ENCODE measurements around the gene CORO2B.

Gene CORO2B

DNA sequence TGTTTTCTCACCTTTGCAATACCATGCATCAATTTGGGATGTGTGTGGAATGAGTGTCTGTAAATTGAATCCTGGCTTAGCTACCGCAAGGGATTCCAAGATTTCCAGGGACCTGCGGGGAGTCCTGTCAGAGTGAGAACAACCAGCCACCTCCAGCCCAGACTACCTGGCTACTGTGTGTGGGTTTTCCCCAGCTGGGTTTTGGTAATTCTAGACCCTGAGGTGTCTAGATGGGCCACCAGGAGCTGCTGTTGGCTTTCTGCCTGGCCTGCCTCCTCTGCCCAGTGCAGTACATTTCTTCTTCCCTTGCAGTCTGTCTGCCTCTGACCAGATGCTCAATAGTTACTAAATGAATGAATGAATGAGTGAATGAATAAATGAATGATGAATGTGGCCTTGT lies 32.5 kb upstream of the CORO2B start:
- no peak overlapping the region for H3K4me3 ChIP-seq (ENCODE audit: low read depth in 1 of 2, low read length in 2 of 2)
- no peaks in the 10 kb centered on the region for H3K36me3 ChIP-seq (ENCODE audit: control insufficient read depth in 1 of 2, insufficient read depth in 2 of 2, low read length in 2 of 2)
- no peak overlapping the region for H3K27ac ChIP-seq (ENCODE audit: low read length)
- H3K9me3 ChIP-seq (ENCODE audit: control insufficient read depth in 1 of 2, low read length in 2 of 2), result no peaks in the 10 kb centered on the region
- peaks cover 0 to 4% of the 10 kb centered on the region in 2 donors for H3K4me1 ChIP-seq (ENCODE audit: control insufficient read depth in 1 of 2, insufficient read depth in 2 of 2, low read length in 2 of 2)
- H3K27me3 ChIP-seq (ENCODE audit: low read depth, low read length), result no peaks in the 10 kb centered on the region

GRCh38 chr15:68548364-68548763 lies 30.4 kb upstream of the CORO2B start:
- no peak overlapping the region for H3K4me3 ChIP-seq (ENCODE audit: low read depth in 1 of 2, low read length in 2 of 2)
- H3K9me3 ChIP-seq (ENCODE audit: control insufficient read depth in 1 of 2, low read length in 2 of 2), result no peaks in the 10 kb centered on the region
- no peaks in the 10 kb centered on the region for H3K36me3 ChIP-seq (ENCODE audit: control insufficient read depth in 1 of 2, insufficient read depth in 2 of 2, low read length in 2 of 2)
- no peak overlapping the region for H3K27ac ChIP-seq (ENCODE audit: low read length)
- no peaks in the 10 kb centered on the region for H3K27me3 ChIP-seq (ENCODE audit: low read depth, low read length)
- H3K4me1 ChIP-seq (ENCODE audit: control insufficient read depth in 1 of 2, insufficient read depth in 2 of 2, low read length in 2 of 2), result peaks cover 0 to 4% of the 10 kb centered on the region in 2 donors

GRCh38 chr15:68550004-68550403 lies 28.8 kb upstream of the CORO2B start:
- no peaks in the 10 kb centered on the region for H3K9me3 ChIP-seq (ENCODE audit: control insufficient read depth in 1 of 2, low read length in 2 of 2)
- H3K4me3 ChIP-seq (ENCODE audit: low read depth in 1 of 2, low read length in 2 of 2), result no peak overlapping the region
- H3K27me3 ChIP-seq (ENCODE audit: low read depth, low read length), result no peaks in the 10 kb centered on the region
- no peaks in the 10 kb centered on the region for H3K36me3 ChIP-seq (ENCODE audit: control insufficient read depth in 1 of 2, insufficient read depth in 2 of 2, low read length in 2 of 2)
- H3K27ac ChIP-seq (ENCODE audit: low read length), result no peak overlapping the region
- H3K4me1 ChIP-seq (ENCODE audit: control insufficient read depth in 1 of 2, insufficient read depth in 2 of 2, low read length in 2 of 2), result no peaks in the 10 kb centered on the region

DNA sequence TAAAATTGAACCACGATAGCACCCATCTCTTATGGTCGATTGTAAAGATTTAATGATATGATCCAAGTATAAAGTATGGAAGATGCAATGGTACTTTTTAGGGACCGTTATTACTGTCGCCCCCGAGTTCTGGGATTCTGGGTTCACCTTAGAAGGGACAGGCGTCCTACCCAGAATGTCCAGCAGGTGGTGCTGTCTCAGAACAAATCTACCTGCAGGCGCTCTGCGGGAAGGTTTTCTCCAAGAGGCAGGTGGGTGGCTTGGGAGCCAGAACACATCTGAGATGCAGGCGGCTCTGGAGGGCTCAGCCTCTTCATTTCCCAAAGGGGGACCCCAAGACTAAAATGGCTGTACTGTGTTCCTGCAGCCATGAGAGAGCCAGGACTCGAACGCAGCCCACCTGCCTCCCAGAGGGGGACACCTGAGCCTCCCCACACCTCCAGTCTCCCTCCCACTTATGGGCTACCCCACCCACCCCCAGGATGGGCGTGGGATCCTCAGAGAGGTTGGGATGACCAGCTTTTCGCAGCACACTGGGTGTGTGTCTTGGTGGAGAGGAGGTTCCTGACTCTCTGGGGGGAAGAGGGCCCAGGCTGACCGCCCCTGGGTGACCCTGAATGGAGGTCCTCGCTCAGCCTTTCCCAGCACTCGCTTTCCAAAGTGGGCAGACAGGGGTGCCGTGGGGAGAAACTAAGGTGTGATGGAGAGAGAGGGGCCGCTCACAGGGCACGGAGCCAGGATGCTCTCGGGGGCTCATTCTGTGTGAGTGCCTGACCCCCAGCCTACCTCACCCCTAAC lies 28.1 kb upstream of the CORO2B start:
- Histone ChIP-seq H3K4me3 (ENCODE audit: low read depth in 1 of 2, low read length in 2 of 2) (no peak overlapping the region), H3K27ac (ENCODE audit: low read length) (no peak overlapping the region), H3K36me3 (ENCODE audit: control insufficient read depth in 1 of 2, insufficient read depth in 2 of 2, low read length in 2 of 2) (no peaks in the 10 kb centered on the region), H3K27me3 (ENCODE audit: low read depth, low read length) (no peaks in the 10 kb centered on the region), H3K9me3 (ENCODE audit: control insufficient read depth in 1 of 2, low read length in 2 of 2) (no peaks in the 10 kb centered on the region), H3K4me1 (ENCODE audit: control insufficient read depth in 1 of 2, insufficient read depth in 2 of 2, low read length in 2 of 2) (no peaks in the 10 kb centered on the region)

DNA sequence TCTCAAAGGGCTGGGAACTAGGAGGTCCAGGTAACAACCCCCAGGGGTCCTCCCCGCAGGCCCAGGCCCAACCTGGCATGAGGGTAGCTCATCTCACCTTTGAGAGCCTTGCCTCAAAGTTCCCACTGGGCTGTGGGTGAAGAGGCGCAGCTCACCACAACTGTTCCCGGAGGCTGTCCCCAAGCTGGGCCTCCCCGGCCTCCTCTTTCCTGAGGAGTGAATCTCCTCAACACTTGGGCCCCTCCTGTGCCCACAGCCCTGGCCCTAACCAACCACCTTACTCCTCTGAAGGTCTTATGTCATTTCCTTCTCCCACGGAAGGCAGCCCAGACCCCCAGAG lies 27.5 kb upstream of the CORO2B start:
- Histone ChIP-seq H3K27ac (ENCODE audit: low read length) (no peak overlapping the region), H3K36me3 (ENCODE audit: control insufficient read depth in 1 of 2, insufficient read depth in 2 of 2, low read length in 2 of 2) (no peaks in the 10 kb centered on the region), H3K9me3 (ENCODE audit: control insufficient read depth in 1 of 2, low read length in 2 of 2) (no peaks in the 10 kb centered on the region), H3K27me3 (ENCODE audit: low read depth, low read length) (no peaks in the 10 kb centered on the region), H3K4me1 (ENCODE audit: control insufficient read depth in 1 of 2, insufficient read depth in 2 of 2, low read length in 2 of 2) (no peaks in the 10 kb centered on the region), H3K4me3 (ENCODE audit: low read depth in 1 of 2, low read length in 2 of 2) (no peak overlapping the region)

DNA sequence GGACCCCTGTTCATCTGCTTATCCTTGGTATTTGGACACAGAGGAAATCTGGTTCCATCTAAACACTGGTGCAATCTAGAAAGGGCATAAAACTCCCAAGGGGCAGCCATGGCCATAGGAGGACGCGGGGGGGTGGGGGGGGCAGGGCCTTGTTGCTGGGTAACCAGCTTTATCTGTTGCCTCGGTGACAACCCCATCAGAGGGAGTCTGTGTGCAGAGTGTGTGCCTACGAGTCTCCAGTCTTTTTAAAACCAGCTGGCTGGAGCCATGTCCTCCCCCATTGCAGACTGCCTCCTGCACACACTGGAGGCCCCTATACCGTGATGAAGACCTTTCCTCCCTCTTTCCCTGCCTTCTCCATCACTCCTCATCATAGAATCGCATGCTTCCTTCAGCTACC lies 26.4 kb upstream of the CORO2B start:
- Histone ChIP-seq H3K4me1 (ENCODE audit: control insufficient read depth in 1 of 2, insufficient read depth in 2 of 2, low read length in 2 of 2) (no peaks in the 10 kb centered on the region), H3K4me3 (ENCODE audit: low read depth in 1 of 2, low read length in 2 of 2) (no peak overlapping the region), H3K27me3 (ENCODE audit: low read depth, low read length) (no peaks in the 10 kb centered on the region), H3K27ac (ENCODE audit: low read length) (no peak overlapping the region), H3K36me3 (ENCODE audit: control insufficient read depth in 1 of 2, insufficient read depth in 2 of 2, low read length in 2 of 2) (no peaks in the 10 kb centered on the region), H3K9me3 (ENCODE audit: control insufficient read depth in 1 of 2, low read length in 2 of 2) (no peaks in the 10 kb centered on the region)

DNA sequence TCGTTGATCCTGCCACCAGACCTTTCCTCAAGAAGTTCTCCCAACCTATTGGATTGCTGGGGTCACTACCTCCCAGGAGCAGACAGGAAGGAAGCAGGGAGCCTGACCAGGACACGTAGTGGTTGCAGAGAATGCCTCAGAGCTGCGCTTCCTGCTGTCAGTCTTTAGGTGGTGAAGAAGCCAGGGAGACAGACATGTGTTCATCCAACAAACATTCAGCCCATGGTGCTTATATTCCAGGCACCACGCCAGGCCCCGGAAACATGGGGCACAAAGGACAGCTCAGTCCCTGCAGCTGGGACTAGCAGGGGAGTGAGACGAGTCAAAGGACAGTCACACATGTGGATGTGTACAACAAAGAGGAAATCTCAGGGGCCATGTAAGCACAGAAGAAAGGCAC lies 26.0 kb upstream of the CORO2B start:
- Histone ChIP-seq H3K27ac (ENCODE audit: low read length) (no peak overlapping the region), H3K9me3 (ENCODE audit: control insufficient read depth in 1 of 2, low read length in 2 of 2) (no peaks in the 10 kb centered on the region), H3K4me1 (ENCODE audit: control insufficient read depth in 1 of 2, insufficient read depth in 2 of 2, low read length in 2 of 2) (no peaks in the 10 kb centered on the region), H3K4me3 (ENCODE audit: low read depth in 1 of 2, low read length in 2 of 2) (no peak overlapping the region), H3K36me3 (ENCODE audit: control insufficient read depth in 1 of 2, insufficient read depth in 2 of 2, low read length in 2 of 2) (no peaks in the 10 kb centered on the region), H3K27me3 (ENCODE audit: low read depth, low read length) (no peaks in the 10 kb centered on the region)

GRCh38 chr15:68553314-68553993 lies 25.3 kb upstream of the CORO2B start:
- no peaks in the 10 kb centered on the region for H3K36me3 ChIP-seq (ENCODE audit: control insufficient read depth in 1 of 2, insufficient read depth in 2 of 2, low read length in 2 of 2)
- no peaks in the 10 kb centered on the region for H3K4me1 ChIP-seq (ENCODE audit: control insufficient read depth in 1 of 2, insufficient read depth in 2 of 2, low read length in 2 of 2)
- H3K9me3 ChIP-seq (ENCODE audit: control insufficient read depth in 1 of 2, low read length in 2 of 2), result no peaks in the 10 kb centered on the region
- no peak overlapping the region for H3K4me3 ChIP-seq (ENCODE audit: low read depth in 1 of 2, low read length in 2 of 2)
- no peak overlapping the region for H3K27ac ChIP-seq (ENCODE audit: low read length)
- H3K27me3 ChIP-seq (ENCODE audit: low read depth, low read length), result peaks cover under 1% of the 10 kb centered on the region

GRCh38 chr15:68553994-68554720 lies 24.6 kb upstream of the CORO2B start:
- Histone ChIP-seq H3K36me3 (ENCODE audit: control insufficient read depth in 1 of 2, insufficient read depth in 2 of 2, low read length in 2 of 2) (no peaks in the 10 kb centered on the region), H3K4me3 (ENCODE audit: low read depth in 1 of 2, low read length in 2 of 2) (no peak overlapping the region), H3K9me3 (ENCODE audit: control insufficient read depth in 1 of 2, low read length in 2 of 2) (no peaks in the 10 kb centered on the region), H3K27me3 (ENCODE audit: low read depth, low read length) (peaks cover 7% of the 10 kb centered on the region), H3K27ac (ENCODE audit: low read length) (no peak overlapping the region), H3K4me1 (ENCODE audit: control insufficient read depth in 1 of 2, insufficient read depth in 2 of 2, low read length in 2 of 2) (no peaks in the 10 kb centered on the region)

DNA sequence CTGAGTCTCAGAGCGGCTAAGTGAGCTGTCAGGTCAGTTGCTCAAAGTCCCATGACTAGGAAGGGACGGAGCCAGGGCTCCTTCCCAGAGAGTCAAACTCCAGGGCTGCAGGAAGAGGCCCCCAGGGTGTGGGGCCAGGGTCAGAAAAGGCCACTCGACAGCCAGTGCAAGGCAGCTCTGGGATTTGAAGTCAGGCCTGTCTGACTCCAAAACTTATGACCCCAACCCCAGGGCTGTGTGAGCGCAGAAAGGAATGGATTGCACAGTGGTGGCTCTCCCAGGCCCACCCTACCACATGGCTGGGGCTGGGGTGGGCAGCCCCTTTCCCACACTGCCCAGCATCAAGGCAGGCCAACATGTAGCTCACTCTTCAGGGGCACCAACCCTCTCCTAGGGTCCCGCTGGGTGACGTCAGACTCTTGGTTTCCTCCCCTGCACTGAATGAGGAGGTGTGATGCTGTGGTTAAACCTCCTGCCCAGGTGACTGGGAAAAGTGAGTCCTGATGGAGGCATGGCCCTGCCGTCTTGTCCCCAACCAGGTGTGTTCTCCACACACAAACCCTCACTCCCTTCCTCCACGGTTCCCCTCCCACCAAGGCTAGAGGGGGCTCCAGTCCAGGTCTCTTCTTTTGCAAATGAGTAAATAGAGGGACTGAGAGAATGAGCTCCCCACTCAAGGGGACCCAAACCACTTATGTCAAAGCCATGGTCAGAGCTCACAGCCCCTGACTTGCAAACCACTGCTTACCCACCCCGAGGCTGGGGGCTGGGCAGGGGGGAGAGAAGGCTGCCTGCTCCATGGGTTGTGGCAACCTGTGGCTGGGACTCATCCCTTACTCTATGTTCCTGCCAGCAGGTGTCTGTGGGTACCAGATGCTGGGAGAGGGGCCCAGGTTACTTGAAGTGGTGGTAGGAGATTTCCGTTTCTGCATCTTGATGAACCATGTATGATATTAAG lies 23.8 kb upstream of the CORO2B start:
- H3K4me3 ChIP-seq (ENCODE audit: low read depth in 1 of 2, low read length in 2 of 2), result no peak overlapping the region
- peaks cover 4% of the 10 kb centered on the region in 2 donors for H3K4me1 ChIP-seq (ENCODE audit: control insufficient read depth in 1 of 2, insufficient read depth in 2 of 2, low read length in 2 of 2)
- no peak overlapping the region for H3K27ac ChIP-seq (ENCODE audit: low read length)
- H3K36me3 ChIP-seq (ENCODE audit: control insufficient read depth in 1 of 2, insufficient read depth in 2 of 2, low read length in 2 of 2), result no peaks in the 10 kb centered on the region
- H3K9me3 ChIP-seq (ENCODE audit: control insufficient read depth in 1 of 2, low read length in 2 of 2), result no peaks in the 10 kb centered on the region
- peaks cover 10% of the 10 kb centered on the region for H3K27me3 ChIP-seq (ENCODE audit: low read depth, low read length)

GRCh38 chr15:68555679-68556037 lies 23.1 kb upstream of the CORO2B start:
- Histone ChIP-seq H3K4me3 (ENCODE audit: low read depth in 1 of 2, low read length in 2 of 2) (no peak overlapping the region), H3K36me3 (ENCODE audit: control insufficient read depth in 1 of 2, insufficient read depth in 2 of 2, low read length in 2 of 2) (no peaks in the 10 kb centered on the region), H3K9me3 (ENCODE audit: control insufficient read depth in 1 of 2, low read length in 2 of 2) (no peaks in the 10 kb centered on the region), H3K4me1 (ENCODE audit: control insufficient read depth in 1 of 2, insufficient read depth in 2 of 2, low read length in 2 of 2) (peaks cover 4 to 5% of the 10 kb centered on the region in 2 donors), H3K27me3 (ENCODE audit: low read depth, low read length) (peaks cover 10% of the 10 kb centered on the region), H3K27ac (ENCODE audit: low read length) (no peak overlapping the region)
